ENCODE results near the gene SRR. TPM values are rescaled to one million over a fixed set of nuclear protein-coding genes. Genes with fewer than 3 reads are reported as not detected.

SRR gene
- polyA plus RNA-seq (2012; ENCODE audit: insufficient read length, low read depth) = 20.5 TPM

- TF ChIP-seq TAF1 (IDR thresholded peaks at IDR 0.05; ENCODE audit: borderline replicate concordance, insufficient read depth, low read length) = no peak
- TF ChIP-seq FOXP2 (optimal IDR thresholded peaks at IDR 0.05; ENCODE audit: borderline replicate concordance, extremely low read depth, extremely low read length, insufficient read depth) = peak; percentile 56
- TF ChIP-seq POLR2AphosphoS5 (IDR thresholded peaks at IDR 0.05; ENCODE audit: low read depth, low read length) = peak; percentile 87
- TF ChIP-seq, protein P1, sequence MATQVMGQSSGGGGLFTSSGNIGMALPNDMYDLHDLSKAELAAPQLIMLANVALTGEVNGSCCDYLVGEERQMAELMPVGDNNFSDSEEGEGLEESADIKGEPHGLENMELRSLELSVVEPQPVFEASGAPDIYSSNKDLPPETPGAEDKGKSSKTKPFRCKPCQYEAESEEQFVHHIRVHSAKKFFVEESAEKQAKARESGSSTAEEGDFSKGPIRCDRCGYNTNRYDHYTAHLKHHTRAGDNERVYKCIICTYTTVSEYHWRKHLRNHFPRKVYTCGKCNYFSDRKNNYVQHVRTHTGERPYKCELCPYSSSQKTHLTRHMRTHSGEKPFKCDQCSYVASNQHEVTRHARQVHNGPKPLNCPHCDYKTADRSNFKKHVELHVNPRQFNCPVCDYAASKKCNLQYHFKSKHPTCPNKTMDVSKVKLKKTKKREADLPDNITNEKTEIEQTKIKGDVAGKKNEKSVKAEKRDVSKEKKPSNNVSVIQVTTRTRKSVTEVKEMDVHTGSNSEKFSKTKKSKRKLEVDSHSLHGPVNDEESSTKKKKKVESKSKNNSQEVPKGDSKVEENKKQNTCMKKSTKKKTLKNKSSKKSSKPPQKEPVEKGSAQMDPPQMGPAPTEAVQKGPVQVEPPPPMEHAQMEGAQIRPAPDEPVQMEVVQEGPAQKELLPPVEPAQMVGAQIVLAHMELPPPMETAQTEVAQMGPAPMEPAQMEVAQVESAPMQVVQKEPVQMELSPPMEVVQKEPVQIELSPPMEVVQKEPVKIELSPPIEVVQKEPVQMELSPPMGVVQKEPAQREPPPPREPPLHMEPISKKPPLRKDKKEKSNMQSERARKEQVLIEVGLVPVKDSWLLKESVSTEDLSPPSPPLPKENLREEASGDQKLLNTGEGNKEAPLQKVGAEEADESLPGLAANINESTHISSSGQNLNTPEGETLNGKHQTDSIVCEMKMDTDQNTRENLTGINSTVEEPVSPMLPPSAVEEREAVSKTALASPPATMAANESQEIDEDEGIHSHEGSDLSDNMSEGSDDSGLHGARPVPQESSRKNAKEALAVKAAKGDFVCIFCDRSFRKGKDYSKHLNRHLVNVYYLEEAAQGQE (IDR thresholded peaks at IDR 0.05; ENCODE audit: insufficient read depth in 1 of 2, low read depth in 2 of 2, low read length in 2 of 2) = peak in 1 of 2 experiments; percentile 11; a peak in 1 of 4 replicates
Measured at GRCh38 chr17:2303204-2304188, at the start of gene SRR, which contains the start of gene SMG6. Gene SRR (plus strand): TSS chr17:2303950. CDS start chr17:2315561, 11,611 bp downstream. Gene SMG6 (minus strand): TSS chr17:2303785. CDS start chr17:2303720, 65 bp downstream.

DNA sequence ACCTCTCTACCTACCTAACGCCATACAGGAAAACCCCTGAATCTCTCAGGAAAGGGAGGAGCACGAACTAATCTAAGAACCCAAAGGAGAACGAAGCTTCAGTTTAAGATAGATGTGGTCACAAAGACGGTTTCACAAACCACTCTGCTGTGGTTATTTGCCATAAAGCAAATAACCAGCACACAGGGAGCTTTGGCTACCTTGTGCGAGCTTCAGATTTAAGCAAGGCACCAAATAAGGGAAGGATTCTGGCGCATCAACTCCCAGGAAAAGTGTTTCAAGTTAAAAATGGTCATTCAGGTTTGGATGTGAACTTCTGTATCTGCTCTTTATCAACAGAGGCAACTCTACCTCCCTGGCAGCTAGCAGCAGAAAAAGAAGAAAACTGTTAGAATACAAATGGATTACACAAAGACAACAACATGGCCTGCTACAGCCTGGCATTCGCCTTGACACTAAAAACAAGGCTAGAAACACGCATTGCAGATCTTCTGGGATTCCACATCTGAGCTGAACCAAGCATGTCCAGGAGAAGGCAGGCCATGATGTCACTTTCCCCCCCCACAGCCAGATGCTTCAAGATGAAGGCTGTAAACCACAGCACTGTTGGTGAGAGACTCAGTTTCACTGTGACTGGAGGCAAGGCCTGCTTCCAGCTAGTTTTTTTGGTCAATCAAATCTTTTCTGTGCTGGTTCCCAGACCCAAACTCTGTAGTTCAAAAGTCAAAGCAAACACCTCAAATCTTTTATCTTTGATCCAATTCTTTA, 43.8 kb upstream of the SRR start:
- no peak for TF ChIP-seq POLR2AphosphoS5 (IDR thresholded peaks at IDR 0.05; ENCODE audit: low read depth, low read length)
- TF ChIP-seq, protein P1 (IDR thresholded peaks at IDR 0.05; ENCODE audit: insufficient read depth in 1 of 2, low read depth in 2 of 2, low read length in 2 of 2) = no peak
- TF ChIP-seq TAF1 (IDR thresholded peaks at IDR 0.05; ENCODE audit: borderline replicate concordance, insufficient read depth, low read length) = no peak
- no peak for TF ChIP-seq SIN3A (IDR thresholded peaks at IDR 0.05; ENCODE audit: borderline replicate concordance, insufficient read depth, low read length)
- TF ChIP-seq FOXP2 (optimal IDR thresholded peaks at IDR 0.05; ENCODE audit: borderline replicate concordance, extremely low read depth, extremely low read length, insufficient read depth) = no peak

- TF ChIP-seq SIN3A (IDR thresholded peaks at IDR 0.05; ENCODE audit: borderline replicate concordance, insufficient read depth, low read length) = no peak
- no peak for TF ChIP-seq POLR2AphosphoS5 (IDR thresholded peaks at IDR 0.05; ENCODE audit: low read depth, low read length)
- no peak for TF ChIP-seq TAF1 (IDR thresholded peaks at IDR 0.05; ENCODE audit: borderline replicate concordance, insufficient read depth, low read length)
- TF ChIP-seq, protein P1 (IDR thresholded peaks at IDR 0.05; ENCODE audit: insufficient read depth in 1 of 2, low read depth in 2 of 2, low read length in 2 of 2) = no peak
- no peak for TF ChIP-seq FOXP2 (optimal IDR thresholded peaks at IDR 0.05; ENCODE audit: borderline replicate concordance, extremely low read depth, extremely low read length, insufficient read depth)
Measured at GRCh38 chr17:2262135-2262587, 41.6 kb upstream of the SRR start.

- TF ChIP-seq TAF1 (IDR thresholded peaks at IDR 0.05; ENCODE audit: borderline replicate concordance, insufficient read depth, low read length) = no peak
- TF ChIP-seq FOXP2 (optimal IDR thresholded peaks at IDR 0.05; ENCODE audit: borderline replicate concordance, extremely low read depth, extremely low read length, insufficient read depth) = no peak
- no peak for TF ChIP-seq POLR2AphosphoS5 (IDR thresholded peaks at IDR 0.05; ENCODE audit: low read depth, low read length)
- TF ChIP-seq, protein P1 (IDR thresholded peaks at IDR 0.05; ENCODE audit: insufficient read depth in 1 of 2, low read depth in 2 of 2, low read length in 2 of 2) = no peak
- no peak for TF ChIP-seq SIN3A (IDR thresholded peaks at IDR 0.05; ENCODE audit: borderline replicate concordance, insufficient read depth, low read length)
Measured at GRCh38 chr17:2263183-2264066, 40.3 kb upstream of the SRR start.

Data from PFSK-1 (cell line).